NAMALWA (cell line): ENCODE data around the gene USP49.
"Not testable (repeated sequence)": the region's sequence is repeated elsewhere in the genome, so short reads cannot be mapped to it uniquely, and the experiment has no call there.

Experiments used
- DNase-seq: peaks from one replicate; pipeline ENCODE4 v3.0.0-alpha.2; 2015; ENCODE audit warnings: low spot score

USP49 gene

DNA sequence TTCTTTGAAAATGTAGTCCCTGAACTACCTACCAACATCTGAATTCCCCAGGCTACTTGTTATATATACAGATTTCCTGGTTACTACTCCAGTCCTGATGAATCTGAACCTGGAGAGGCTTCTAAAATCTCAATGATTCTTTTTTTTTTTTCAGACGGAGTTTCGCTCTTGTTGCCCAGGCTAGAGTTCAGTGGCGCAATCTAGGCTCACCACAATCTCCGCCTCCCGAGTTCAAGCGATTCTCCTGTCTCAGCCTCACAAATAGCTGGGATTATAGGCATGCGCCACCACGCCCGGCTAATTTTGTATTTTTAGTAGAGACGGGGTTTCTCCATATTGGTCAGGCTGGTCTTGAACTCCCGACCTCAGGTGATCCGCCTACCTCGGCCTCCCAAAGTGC, 83.2 kb downstream of the USP49 start:
- DNase-seq, result not testable (repeated sequence)

DNA sequence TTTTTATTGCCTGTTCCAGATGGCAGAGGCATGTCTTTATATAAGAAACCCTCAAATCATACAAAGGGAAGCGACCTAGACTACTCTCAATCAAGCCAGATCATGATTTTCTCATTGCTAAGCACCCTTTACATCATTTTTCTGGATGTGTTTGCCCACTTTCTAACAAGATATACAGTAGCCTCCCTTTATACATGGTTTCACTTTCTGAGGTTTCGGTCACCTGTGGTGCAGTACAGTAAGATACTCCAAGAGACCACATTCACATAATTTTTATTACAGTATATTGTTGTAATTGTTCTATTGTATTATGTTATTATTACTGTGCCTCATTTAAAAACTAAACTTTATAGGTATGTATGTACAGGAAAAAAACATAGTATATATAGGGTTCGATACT, 84.1 kb downstream of the USP49 start:
- no peak for DNase-seq

DNA sequence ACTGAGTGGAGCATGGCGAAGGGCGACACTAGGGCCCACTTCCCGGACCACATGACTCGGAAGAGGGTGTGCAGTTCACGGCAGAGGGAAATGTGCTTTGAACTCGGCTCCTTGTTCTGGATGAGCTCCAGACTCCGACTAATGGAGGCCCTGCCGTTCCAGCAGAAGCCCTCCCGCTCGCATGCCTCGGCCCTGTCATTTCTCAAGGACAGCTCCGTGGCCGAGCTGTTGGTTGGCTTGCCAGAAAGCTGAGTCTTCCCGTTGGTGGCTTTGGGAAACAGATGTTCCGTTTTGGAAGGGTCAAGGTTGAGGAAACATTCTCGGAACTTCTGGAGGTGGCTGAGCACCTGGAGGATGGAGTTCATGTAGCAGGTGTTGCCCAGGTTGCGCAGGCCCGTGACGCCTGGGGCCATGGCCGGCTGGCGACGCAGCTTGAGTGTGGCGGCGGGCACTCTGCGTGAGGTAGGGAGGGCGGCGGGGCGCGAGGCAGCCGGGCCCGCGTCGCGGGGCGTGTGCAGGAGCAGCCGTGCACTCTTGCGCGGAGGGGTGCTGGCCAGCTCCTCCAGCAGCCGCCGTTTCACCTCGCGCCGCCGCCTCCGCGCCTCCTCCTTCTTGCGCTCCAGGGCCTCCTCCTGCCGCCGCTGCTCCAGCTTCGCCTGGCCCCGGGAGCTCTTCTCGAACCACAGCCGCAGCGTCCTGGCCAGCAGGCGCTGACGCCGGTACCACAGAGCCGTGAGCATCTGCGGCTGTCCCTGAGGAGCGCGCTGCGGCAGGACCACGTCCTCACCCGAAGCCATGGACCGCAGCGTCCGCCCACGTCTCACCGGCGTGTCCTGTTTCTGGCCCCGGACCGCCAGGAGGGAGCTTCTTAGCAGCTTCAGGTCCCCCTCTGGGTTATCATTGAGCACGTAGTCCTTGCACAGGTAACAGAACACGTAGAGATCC, 89.1 kb downstream of the USP49 start:
- no peak for DNase-seq

DNA sequence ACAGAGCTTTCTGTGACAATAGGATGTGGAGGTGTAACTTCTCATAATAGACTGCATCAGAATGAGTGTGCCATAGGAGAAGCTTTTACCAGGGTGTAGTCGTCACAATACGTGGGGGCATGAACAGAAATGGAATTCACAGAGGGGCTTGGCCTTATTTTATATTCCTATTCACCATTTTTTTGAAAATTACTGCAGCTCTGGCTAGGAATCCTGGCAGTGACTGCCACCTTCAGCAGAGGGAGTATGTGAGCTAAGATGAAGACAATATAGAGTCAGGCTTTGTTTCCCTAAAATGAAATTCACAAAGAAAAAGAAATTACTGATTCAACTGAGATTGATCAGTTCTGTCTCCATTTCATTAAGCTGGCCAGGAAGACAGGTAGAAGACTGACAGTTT, 93.8 kb downstream of the USP49 start:
- peak; percentile 55 for DNase-seq

DNA sequence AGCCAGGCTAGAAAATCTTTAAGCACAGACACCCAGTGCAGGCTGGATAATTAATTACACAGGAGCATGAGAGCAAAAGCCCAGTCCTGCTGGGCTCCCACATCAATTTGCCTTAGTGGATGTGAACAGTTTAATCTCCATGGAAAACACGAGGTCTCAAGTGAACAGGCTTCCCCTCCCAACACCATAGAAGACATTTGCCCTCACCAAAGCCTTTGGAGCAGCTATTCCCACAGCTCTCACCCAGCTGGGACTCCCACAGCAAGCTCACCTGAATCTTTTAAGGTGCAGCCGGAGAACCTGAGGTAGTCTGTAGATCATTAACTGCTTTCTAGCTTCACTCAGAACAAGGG, 95.6 kb downstream of the USP49 start:
- DNase-seq, result no peak

DNA sequence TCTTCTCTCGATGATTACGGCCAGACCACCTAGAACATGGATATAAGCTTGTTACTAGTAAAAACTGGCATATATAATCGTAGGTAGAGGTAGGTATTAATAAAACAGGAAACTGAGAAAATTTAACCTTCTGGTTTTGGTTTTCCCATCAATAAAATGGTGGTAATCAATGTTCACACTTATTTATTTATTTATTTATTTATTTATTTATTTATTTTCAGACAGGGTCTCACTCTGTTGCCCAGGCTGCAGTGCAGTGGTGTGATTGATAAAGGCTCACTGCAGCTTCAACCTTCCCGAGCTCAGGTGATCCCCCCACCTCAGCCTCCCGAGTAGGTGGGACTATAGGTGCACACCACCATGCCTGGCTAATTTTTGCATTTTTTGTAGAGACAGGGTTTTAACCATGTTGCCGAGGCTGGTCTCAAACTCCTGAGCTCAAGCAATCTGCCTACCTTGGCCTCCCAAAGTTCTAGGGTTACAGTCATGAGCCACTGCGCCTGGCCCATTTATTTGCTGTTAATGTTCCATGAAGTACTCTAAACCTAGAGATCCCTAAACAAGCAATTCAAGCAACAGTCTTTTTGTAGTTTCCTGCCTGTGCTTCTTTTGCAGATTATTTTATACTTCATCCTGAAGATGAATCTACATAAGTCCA, 96.1 kb downstream of the USP49 start:
- no peak for DNase-seq

DNA sequence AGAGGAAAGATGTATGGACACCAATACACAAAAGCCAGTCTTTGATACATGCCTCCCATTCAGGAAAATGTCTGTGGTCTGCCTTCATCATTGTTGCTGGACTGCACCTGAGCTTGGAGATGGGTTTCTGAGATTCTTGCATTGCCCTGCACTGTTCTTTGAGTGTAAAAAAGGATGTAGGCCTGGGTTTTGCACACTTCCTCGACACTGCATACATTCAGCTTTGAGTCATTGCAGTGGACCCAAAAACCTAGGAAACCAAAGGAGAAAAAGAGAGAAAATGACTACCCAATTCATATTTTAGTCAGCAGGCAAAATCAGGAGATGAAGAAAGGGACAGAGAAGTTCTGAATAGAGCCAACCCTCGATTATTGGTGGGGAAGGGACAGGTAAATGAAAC, 98.7 kb downstream of the USP49 start:
- DNase-seq, result no peak

DNA sequence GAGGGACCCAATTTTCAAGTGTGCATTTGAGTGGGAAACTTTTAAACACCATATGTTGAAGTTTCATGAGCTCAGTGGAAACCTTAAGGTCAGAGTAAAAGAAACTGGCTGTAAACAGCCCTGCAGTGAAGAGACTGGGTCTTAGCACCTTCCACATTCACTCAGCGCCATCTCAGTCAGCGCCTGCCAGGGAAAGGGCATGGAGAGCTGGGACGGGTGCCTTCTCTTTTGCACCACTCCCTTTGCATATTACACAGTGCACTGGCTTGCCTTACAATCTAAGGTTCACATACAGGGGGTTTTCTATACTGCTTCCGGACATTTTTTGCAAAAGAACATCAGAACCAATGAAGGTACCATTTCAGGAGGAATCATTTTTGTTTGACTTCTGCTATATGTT, 103.2 kb downstream of the USP49 start:
- no peak for DNase-seq

DNA sequence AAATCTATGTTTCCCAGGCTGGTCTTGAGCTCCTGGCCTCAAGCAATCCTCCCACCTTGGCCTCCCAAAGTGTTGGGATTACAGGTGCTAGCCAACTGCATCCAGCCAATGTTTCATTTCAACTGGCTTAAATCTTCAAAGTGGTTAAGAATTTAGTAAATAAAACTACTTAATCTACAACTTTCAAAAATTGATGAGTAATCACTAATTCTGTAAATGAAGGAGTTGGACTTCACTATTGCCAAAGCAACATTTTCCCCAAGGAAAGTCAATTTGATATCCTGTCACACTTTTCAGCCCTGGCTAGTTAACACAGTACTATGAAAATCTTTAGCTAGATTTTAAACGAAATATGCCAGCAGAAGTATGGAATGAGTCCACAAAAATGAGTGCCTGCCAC, 103.9 kb downstream of the USP49 start:
- DNase-seq, result no peak

DNA sequence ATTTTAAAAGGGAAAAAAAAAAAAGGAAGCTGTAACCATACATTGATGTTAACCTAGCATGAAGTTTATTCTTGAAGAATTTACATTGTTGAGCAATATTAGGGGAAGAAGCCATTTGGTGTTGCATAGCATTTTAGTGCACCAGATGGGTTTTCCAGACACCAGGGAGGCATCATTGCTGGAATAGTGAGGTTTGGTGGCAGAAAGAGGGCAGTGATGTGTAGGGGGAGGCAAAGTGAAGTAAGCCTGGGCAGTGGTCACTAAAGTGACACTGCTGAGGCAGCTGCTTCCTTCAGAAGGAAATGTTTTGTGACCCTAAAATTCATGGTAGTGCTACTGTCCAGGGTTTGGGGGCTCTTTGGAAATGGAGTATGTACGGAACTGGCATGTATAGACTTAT, 105.1 kb downstream of the USP49 start:
- DNase-seq, result no peak

DNA sequence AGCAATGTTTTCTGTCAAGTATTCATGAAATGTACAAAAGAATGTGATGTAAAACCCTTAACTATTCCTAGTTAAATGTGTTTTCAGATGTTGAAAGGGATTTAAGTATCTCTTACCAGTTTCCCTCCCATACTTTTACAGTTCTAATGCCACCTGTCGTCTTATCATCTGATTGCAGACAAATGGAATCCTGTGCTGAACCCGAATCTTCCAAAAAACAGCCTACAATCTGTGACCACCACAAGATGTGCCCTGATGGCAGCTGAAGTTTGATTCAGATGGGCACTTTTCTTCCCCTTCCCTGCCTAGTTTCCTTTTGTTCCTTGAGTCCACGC, 105.8 kb downstream of the USP49 start:
- no peak for DNase-seq

DNA sequence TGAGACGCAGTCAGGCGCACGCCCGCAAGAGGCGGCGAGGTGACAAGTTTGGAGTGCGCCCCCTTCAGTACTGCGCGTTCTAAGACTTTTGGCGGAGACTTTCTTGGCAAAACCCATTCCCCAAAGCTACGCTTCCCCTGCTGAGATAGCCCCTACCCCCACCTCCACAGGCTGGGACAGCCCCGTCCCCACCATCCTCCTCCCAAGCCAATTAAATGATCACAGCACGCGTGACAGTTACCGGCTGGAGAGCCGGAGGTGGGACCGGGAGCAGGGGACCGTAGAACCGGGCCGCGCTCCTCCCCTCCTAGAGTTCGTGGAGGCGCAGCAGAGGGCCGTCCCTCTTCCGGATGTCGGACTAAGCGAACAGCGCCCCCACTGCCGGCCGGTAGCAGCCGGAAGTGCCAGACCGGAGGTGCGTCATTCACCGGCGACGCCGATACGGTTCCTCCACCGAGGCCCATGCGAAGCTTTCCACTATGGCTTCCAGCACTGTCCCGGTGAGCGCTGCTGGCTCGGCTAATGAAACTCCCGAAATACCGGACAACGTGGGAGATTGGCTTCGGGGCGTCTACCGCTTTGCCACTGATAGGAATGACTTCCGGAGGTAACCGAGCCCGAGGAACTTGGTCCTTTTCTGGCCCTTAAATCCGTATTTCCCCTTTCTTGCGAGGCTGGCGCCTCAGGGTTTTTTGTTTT, 107.8 kb downstream of the USP49 start, which contains the start of gene TOMM6:
TOMM6 (plus strand) TSS at position 476 of the 699 bp plus-strand sequence; CDS start at position 480, 4 bp downstream.
- peak; percentile 95 for DNase-seq

DNA sequence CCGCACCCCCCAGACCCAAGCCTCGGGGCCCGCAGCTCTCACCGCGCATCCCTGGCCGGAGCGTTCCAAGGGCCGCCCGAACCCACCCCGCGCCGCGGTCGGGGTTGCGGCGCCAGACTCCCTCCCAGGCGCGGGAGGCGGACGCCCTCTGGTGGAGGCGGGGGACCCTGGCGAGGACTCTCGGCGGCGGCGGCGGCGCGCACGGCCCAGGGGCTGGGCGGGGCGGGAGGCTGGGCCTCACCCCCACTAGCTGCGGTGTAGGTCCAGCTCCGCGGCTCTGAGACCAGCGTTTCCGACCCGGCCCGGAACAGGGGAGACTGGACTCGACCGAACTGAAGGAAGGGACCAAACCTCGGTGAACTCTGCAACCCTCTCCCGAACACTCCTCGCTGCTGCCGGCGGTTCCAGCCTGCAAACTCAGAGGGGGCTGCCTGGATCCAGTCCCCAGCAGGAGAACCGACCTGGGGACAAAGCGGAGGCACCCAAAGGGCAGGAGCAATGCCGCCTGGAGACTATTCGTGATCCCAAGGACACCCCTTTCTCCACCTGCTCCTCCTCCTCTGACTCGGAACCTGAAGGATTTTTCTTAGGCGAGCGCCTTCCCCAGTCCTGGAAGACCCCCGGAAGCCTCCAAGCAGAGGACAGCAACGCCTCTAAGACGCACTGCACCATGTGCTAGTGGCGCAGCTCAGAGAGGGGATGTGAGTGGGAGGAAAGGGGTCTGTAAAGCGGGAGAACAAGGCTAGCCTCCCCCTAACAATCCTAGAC, 108.5 kb downstream of the USP49 start:
- peak; percentile 90 for DNase-seq

DNA sequence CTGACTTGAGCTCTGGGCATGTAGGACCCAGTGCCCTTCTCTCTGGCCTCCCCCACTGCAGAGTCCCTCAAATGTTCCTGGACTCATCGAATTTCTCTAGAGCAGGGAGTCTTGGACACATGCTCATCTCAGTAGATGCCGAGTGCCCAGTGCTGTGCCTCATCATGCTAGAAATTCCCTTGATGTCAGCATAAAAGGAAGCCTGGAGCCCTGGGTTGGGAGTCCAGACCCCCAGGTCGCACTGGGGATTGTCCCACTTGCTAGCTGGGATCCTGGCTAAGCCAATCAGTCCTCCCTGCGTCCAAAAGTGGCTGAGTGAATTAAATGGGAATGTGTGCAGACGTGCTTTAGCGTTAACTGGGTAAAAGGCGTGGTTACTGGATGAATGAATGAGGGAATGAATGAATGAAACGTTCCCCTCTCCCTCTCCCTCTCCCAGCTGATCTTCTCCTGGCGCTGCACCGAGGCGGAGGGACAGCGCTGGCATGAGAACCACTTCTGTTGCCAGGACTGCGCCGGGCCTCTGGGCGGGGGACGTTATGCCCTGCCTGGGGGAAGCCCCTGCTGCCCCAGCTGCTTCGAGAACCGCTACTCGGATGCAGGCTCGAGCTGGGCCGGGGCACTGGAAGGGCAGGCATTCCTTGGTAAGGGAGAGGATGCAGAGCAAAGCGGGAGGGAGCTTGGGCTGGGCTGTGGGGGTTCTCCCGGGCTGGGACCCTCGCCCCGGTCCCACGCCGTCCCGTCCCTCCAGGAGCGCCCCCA, 109.3 kb downstream of the USP49 start:
- DNase-seq, result no peak

DNA sequence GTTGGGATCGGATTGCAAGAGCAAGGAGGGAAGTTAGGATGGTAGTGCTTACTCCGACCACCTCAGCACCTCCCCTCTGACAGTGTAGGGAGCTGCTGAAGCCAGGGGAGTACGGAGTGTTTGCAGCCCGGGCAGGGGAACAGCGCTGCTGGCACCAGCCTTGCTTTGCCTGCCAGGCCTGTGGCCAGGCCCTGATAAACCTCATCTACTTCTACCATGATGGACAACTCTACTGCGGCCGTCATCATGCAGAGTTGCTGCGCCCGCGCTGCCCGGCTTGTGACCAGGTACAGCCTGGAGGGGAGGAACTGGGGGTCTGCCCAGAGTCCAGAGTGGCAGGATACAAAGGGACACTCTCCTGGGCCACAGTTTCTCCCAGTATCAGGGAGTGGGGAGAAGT, 109.9 kb downstream of the USP49 start:
- no peak for DNase-seq

DNA sequence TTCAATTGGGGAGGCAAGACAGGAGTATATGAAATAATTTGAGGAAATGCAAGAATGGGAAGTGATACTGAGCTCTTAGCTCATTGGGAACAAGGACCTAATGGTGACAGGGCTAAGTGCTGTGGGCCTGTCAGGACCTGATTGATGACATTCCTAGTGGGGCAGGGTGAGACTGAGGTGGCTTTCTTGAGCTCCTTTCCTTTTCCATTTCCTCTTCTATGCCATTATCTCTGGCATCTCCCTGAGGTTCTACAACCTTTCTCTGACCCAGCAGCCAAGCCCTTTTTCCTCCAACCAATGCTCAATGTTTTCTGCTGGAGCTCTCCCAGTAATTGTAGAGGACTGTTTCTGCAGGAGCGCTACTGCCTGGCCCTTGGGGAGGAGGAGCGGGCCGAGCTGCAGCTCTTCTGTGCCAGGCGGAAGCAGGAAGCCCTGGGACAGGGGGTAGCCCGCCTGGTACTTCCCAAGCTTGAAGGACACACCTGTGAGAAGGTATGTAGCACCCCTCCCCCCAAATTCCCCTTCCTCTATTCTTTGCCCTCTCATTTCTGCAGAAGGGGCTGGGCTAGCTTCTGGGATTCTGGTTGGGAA, 110.5 kb downstream of the USP49 start:
- no peak for DNase-seq

DNA sequence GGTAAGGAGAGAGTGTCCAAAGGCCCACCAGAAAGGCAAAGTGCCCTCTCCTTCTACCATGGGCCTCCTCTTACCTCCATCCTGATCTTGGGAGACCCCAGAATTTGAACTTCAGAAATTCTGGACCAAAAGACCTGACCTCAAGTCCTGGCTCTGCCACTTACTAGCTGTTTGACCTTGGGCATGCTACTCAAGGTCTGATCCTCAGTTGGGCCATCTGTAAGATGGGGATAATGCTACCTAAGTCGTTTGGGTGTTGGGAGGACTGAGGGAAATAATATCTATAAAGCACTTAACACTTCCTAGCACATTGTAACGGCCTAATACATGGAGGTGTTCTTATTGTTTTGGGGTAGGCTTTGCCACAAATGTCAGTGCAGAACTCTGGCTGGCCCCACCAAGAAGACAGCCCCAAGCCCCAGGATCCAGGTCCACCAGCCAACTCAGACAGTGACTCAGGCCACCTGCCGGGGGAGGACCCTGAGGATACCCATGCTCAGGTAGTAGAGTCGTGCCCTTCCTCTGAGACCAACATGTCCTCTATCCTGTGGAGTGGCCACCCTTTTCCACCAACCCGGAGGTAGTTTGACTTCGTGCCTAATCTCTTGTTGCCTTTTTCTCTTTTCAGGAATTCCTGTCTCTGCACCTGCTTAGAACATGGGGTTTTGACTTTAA, 111.9 kb downstream of the USP49 start:
- no peak for DNase-seq

DNA sequence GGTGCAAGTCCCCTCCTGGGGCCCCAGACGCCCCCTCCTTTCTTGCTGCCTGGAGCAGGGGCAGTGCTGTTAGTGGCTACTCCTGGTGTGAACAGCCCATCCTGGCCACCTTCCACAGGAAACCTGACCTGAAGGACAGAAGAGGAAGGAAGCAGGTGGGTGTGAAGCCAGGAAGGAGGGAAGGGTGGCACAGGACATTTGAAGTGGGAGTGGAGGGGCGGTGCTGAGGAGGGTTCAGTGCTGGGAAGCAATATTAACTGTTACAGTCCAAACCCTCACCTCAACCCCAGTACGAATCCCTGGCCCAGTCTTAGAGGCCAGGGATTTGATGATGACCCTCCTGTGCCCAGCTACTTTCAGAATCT, 113.8 kb downstream of the USP49 start:
- no peak for DNase-seq

DNA sequence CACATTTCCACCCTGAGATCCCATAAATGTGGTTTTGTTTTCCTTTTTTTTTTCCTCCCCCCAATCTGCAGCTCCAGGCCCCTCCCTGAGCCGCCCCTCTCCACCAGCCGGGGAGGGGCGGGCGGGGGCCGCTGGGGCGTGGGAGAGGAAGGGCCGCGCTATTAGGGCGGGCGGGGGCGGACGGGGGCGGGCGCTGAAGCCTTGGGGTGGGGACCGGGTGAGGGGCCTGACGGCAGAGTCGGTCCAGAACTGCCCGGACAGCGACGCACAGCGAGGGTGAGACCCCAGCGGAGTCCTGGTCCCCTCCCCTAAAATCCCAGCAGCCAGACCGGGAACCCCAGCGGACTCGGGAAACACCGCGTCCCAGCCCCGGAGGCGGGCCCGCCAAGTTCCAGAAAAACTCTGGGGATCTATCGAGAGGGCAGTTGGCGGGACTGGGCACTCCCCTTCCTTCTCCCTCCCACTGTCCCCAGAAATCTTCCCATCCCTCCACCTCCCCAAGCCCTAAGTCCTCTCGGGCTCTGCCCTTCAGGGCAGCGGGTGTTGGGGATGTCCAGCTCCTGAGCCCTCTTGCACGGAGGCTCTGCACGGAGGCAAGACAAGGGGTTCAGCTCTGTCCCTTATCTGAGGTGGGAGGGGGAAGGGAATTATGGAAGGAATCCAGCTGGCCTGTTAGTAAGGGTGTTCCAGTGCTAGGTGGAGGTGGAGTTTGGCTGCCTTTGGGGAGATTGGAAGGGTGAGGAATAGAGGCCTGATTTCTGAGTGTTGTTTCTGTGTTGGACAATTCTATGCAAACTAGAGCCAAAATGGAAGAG, 114.4 kb downstream of the USP49 start, which contains the start of gene PRICKLE4:
PRICKLE4 (plus strand) TSS at position 232 of the 815 bp plus-strand sequence. CDS start 2,692 bp downstream, outside the sequence.
- DNase-seq, result no peak
